SK-N-SH treated with all-trans-retinoic acid at 6 μM for 48 hours (cell line): ENCODE data around the gene AMPH.

ENCODE experiments used
- ARNTL ChIP-seq: fragments of 450-650 bp; formaldehyde crosslinking; IDR thresholded peaks from 2 replicates; pipeline ENCODE4 v1.5.0; 2020; ENCODE audit warnings: low read depth, mild to moderate bottlenecking, moderate library complexity, borderline replicate concordance
- BACH2 ChIP-seq: fragments of 250-450 bp; sonication (Bioruptor Pico); IDR thresholded peaks from 2 replicates; pipeline ENCODE4 v1.9.0; 2021; ENCODE audit warnings: mild to moderate bottlenecking, borderline replicate concordance
- CSDC2 ChIP-seq: fragments of 250-450 bp; sonication (Bioruptor Pico); IDR thresholded peaks from 2 replicates; pipeline ENCODE4 v1.5.0; 2020; ENCODE audit warnings: mild to moderate bottlenecking, moderate library complexity
- GLIS3 ChIP-seq: fragments of 250-450 bp; sonication (Bioruptor Pico); IDR thresholded peaks from 2 replicates; pipeline ENCODE4 v1.5.0; 2020; ENCODE audit warnings: mild to moderate bottlenecking, moderate library complexity
- PATZ1 ChIP-seq: fragments of 250-450 bp; sonication (Bioruptor Pico); IDR thresholded peaks from 2 replicates; pipeline ENCODE4 v1.8.0; 2020; ENCODE audit warnings: mild to moderate bottlenecking, moderate library complexity, borderline replicate concordance
- PPARA ChIP-seq: fragments of 250-450 bp; sonication (Bioruptor Pico); IDR thresholded peaks from 2 replicates; pipeline ENCODE4 v1.5.0; 2020; ENCODE audit warnings: mild to moderate bottlenecking, borderline replicate concordance
- SNAI2 ChIP-seq: fragments of 250-450 bp; sonication (Bioruptor Pico); IDR thresholded peaks from 2 replicates; pipeline ENCODE4 v1.5.0; 2020; ENCODE audit warnings: mild to moderate bottlenecking, moderate library complexity
- TCF4 ChIP-seq: fragments of 250-450 bp; sonication (Bioruptor Pico); IDR thresholded peaks from 2 replicates; pipeline ENCODE4 v1.8.0; 2021; ENCODE audit warnings: mild to moderate bottlenecking, moderate library complexity, borderline replicate concordance
- TOX ChIP-seq: fragments of 250-450 bp; sonication (Bioruptor Pico); IDR thresholded peaks from 2 replicates; pipeline ENCODE4 v1.8.0; 2021; ENCODE audit warnings: mild to moderate bottlenecking, moderate library complexity, borderline replicate concordance
- ZFP3 ChIP-seq: fragments of 250-450 bp; sonication (Bioruptor Pico); IDR thresholded peaks from 2 replicates; pipeline ENCODE4 v1.5.0; 2020; ENCODE audit warnings: mild to moderate bottlenecking, moderate library complexity

DNA sequence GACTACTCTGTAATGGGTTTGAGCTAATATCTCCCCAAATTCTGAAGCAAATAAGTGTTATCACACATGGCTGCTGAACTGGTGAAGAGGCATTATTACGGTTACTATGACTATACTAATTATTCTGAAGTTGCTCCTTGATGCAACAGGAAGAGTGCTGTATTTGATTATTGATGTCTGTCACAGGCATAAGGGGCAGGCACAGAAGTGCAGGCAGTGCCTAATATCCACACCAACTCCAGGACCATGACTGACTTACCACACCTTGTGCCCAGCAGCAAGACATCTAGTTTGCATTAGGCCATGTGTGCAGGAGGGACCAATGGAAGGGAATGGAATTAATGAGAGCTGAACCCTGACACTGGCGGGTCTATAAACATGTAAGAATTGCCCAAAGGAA, 62.7 kb downstream of the AMPH start:
- TF ChIP-seq TCF4 (CRISPR knock-in tag) (no peak), TOX (CRISPR knock-in tag) (no peak), ARNTL (CRISPR knock-in tag) (no peak), PATZ1 (CRISPR knock-in tag) (no peak), BACH2 (CRISPR knock-in tag) (no peak), GLIS3 (CRISPR knock-in tag) (no peak), CSDC2 (CRISPR knock-in tag) (no peak), SNAI2 (CRISPR knock-in tag) (no peak), PPARA (CRISPR knock-in tag) (no peak), ZFP3 (no peak)
